Ishikawa (cell line): ENCODE data around the gene TMEM11.

Experiments
- CEBPB ChIP-seq: IDR thresholded peaks from 2 replicates; pipeline ENCODE4 v1.6.1; 2012
- CREB1 ChIP-seq: IDR thresholded peaks from 2 replicates; pipeline ENCODE4 v1.6.1; 2012; ENCODE audit warnings: low read depth
- EGR1 ChIP-seq: IDR thresholded peaks from 2 replicates; pipeline ENCODE4 v1.6.1; 2012
- EP300 ChIP-seq: IDR thresholded peaks from 2 replicates; pipeline ENCODE4 v1.6.1; 2012; ENCODE audit warnings: borderline replicate concordance
- FOXM1 ChIP-seq: IDR thresholded peaks from 2 replicates; pipeline ENCODE4 v1.6.1; 2012; ENCODE audit warnings: low read depth, borderline replicate concordance
- MAX ChIP-seq: IDR thresholded peaks from 2 replicates; pipeline ENCODE4 v1.6.1; 2012
- RAD21 ChIP-seq: IDR thresholded peaks from 2 replicates; pipeline ENCODE4 v1.6.1; 2012; ENCODE audit warnings: low read depth
- REST ChIP-seq: IDR thresholded peaks from 2 replicates; pipeline ENCODE4 v1.6.1; 2012; ENCODE audit warnings: low read depth, mild to moderate bottlenecking
- TAF1 ChIP-seq: IDR thresholded peaks from 2 replicates; pipeline ENCODE4 v1.6.1; 2012; ENCODE audit warnings: low read depth, mild to moderate bottlenecking
- TCF12 ChIP-seq: IDR thresholded peaks from 2 replicates; pipeline ENCODE4 v1.6.1; 2012; ENCODE audit warnings: low read depth
- USF1 ChIP-seq: IDR thresholded peaks from 2 replicates; pipeline ENCODE4 v1.6.1; 2012
- YY1 ChIP-seq: IDR thresholded peaks from 2 replicates; pipeline ENCODE4 v1.6.1; 2012; ENCODE audit warnings: low read depth

- no peak for TF ChIP-seq EP300
- TF ChIP-seq CEBPB, result no peak
- TF ChIP-seq EGR1, result no peak
- TF ChIP-seq CREB1, result no peak
- TF ChIP-seq USF1, result no peak
- TF ChIP-seq TAF1, result no peak
- TF ChIP-seq RAD21, result peak; percentile 36
- TF ChIP-seq REST, result no peak
- no peak for TF ChIP-seq FOXM1
- no peak for TF ChIP-seq YY1
- TF ChIP-seq MAX, result no peak
- no peak for TF ChIP-seq TCF12
Measured at GRCh38 chr17:21239680-21240368, 25.9 kb upstream of the TMEM11 start.
